IPS-NIHi11 (cell line): Measurements from ENCODE around the gene ANO4.

Experiments used
- DNase-seq: peaks from one replicate; pipeline ENCODE4 v3.0.0; 2012; ENCODE audit warnings: mixed read lengths, low spot score

ANO4 gene

DNA sequence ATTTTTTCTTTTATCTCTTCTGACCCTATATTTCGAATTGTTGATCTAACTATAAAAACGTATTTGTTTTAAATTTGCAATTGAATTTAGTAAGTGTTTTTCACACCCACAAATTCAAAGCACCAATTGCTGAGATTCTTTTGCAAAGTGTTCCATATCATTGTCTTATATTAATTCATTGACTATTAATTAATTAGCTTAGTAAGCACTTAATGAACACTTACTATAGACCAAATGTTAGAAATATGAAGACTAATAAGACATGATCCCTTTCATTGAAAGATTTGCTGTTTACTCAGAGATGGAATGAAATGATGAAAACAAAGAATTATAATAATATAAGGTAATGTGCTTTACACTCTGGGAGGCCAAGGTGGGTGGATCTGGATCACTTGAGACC is 14.2 kb downstream of the ANO4 start:
- DNase-seq, result no peak

- no peak for DNase-seq
These were observed 25.7 kb downstream of the ANO4 start for GRCh38 chr12:100820314-100820713.

DNA sequence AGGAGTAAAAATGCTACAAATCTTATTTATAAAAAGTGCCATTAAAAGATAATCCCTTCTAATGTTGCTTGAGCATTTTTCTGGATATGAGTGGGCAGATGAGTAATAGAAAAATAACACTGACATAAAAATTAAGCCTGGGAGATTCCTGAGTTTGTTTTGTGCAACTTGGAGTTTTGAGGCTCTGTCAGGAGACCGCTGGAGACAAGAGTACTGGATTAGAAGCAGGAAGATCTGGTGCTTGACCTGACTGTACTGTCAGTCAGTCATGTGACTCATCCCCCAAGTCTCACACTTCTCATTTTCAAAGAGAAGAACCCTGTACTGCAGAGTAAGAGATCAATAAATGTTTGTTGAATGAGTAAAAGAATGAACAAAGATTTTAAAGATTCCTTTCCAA is 29.4 kb downstream of the ANO4 start:
- no peak for DNase-seq

DNA sequence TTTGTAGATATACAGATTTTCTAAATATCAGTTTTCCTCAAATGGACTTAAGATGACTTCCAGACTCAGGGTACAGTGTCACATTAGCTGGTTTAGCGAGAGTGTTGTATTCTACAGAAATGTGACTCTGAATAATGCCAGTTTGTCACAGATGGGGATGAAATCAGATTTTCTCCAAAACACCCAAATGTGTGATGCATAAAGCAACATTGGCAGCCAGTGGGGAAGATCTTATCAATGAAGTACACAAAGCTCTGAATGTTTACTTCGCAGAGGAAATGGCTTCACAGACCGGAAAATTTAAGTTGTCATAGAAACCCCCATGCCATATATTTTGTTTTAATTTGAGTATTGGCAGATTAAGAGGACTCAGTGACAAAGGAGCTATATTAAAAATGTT is 29.9 kb downstream of the ANO4 start:
- no peak for DNase-seq

DNA sequence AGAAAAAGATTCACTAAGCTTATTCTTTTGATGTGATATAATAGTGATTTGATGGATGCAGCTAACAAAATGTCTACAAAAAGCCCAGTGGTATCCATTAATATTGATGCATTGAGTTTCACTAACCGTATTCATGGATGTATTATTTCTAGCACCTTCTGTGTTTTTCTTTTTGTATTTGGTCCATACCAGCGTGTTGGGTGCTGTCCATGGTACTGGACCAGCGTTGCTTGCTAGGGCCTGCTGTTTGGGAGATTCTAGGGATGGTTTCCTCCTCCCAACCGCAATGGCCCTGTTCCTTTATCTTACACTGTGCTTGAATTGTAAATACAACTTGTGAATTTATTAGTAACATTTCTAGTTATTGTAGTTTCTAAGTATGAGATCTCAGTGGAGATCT is 31.7 kb downstream of the ANO4 start:
- peak; percentile 57 for DNase-seq

- peak; percentile 55 for DNase-seq
These were observed 33.4 kb downstream of the ANO4 start for GRCh38 chr12:100827901-100828520.

- no peak for DNase-seq
These were observed 35.6 kb downstream of the ANO4 start for GRCh38 chr12:100830003-100830795.

- DNase-seq, result no peak
These were observed 38.7 kb downstream of the ANO4 start for GRCh38 chr12:100833282-100833681.

- no peak for DNase-seq
These were observed 46.2 kb downstream of the ANO4 start for GRCh38 chr12:100840748-100841147.

- DNase-seq, result no peak
These were observed 47.6 kb downstream of the ANO4 start for GRCh38 chr12:100842156-100842555.

- DNase-seq, result no peak
These were observed 48.5 kb downstream of the ANO4 start for GRCh38 chr12:100843061-100843460.

DNA sequence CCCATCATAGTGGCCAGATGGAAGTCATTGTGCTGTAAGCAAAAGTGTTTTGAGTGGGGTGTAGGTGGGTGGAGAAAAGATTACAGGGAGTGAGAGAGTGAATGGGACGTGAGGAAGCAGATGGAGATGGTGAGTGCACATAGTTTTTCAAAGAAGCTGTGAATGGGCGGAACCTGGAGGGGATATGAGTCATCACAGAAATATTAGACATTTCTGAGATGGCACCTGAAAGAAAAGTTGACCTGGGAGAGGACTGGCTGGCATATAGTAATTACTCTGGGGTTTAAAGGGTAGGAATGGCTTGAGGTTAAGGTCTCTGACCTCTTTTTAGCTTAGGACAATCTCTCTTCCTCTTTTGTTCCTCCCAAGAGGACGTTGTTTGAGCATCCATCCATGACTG is 50.5 kb downstream of the ANO4 start:
- DNase-seq, result no peak

GRCh38 chr12:100851637-100852036 is 57.1 kb downstream of the ANO4 start:
- DNase-seq, result no peak

GRCh38 chr12:100857418-100857817 is 62.8 kb downstream of the ANO4 start:
- DNase-seq, result no peak

DNA sequence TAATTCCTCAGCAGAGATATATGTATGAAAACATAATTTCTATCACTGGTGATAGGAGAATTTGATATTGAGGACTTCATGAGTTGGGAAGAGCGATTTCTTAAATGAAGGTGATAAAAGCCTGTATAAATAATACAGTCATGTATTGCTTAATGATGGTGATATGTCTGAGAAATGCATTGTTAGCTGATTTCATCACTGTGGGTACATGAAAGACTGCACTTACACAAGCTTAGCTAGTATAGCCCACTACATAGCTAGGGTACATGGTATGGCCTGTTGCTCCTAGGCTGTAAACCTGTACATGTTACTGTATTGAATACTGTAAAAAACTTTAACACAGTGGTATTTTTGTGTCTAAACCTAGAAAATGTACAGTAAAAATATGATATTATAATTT is 63.4 kb downstream of the ANO4 start:
- DNase-seq, result no peak

DNA sequence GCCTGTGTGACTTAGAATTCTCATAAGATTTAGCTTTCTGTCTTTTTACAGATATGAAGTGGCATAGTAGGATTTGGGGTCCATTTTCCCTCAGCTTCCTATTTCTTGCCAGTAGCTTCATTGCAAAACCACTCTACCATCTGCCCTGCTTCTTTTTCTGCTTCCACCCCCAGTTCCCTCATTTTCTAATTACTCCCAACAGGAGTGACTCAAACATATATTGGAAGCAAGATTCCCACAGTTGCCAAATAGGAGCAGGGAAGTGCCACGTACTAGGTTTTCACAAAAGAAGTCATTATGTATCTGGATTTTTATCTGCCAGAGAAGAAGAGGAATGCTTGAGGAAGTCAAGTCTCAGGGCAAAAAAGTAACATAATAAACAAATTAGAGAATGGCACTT is 64.1 kb downstream of the ANO4 start:
- no peak for DNase-seq

GRCh38 chr12:100859063-100859627 is 64.6 kb downstream of the ANO4 start:
- DNase-seq, result no peak

- no peak for DNase-seq
These were observed 66.0 kb downstream of the ANO4 start for GRCh38 chr12:100860611-100861010.

GRCh38 chr12:100862676-100863075 is 68.1 kb downstream of the ANO4 start:
- no peak for DNase-seq

GRCh38 chr12:100864366-100864765 is 69.8 kb downstream of the ANO4 start:
- DNase-seq, result no peak

GRCh38 chr12:100867639-100868393 is 73.2 kb downstream of the ANO4 start:
- no peak for DNase-seq

- no peak for DNase-seq
These were observed 73.9 kb downstream of the ANO4 start for GRCh38 chr12:100868487-100868886.
